T follicular helper cell (primary cell): ENCODE data around the gene ZNF664.

Source experiments
- DNase-seq: peaks from one replicate; pipeline ENCODE4 v3.0.0-alpha.2; 2020; ENCODE audit warnings: low read depth

ZNF664 gene

DNA sequence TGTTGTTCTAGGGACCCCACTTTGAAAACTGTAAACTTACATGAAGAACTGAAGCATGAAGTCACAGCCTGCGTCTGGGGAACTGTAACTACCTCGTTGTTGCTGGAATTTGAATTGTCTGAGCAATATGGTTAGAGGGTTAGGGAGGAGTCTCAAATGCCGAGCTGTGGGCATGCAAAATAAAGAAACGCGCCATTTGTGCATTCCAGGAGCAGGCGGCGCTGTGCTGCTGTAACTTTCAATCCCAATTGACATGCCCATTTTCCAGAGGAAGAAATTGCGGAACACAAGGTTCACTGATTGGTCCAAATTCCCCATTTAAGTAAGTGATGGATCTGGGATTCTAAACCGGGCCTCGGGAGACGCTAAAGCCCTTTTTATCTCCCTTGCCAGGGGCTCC lies 61.3 kb downstream of the ZNF664 start:
- no peak for DNase-seq

GRCh38 chr12:124035163-124035562 lies 62.1 kb downstream of the ZNF664 start:
- DNase-seq, result no peak

DNA sequence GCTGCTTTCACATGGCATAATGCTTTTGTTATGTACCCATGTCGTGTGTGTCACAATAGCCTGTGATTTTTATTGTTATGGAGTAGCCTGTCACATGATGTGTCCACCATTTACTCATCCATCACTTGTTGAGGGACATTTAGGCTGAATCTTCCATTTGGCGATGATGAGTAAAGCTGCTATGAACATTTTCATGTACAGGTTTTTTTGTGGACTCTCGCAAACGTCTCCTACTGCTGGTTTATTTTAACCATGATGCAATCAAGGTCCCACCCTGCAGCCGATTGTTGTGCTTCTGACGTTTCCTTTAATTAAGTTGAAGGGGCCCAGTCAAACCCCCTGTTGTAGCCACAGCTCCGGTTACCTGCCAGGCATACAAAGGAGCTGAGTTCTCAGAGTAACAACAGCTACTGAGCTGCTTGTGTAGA lies 63.2 kb downstream of the ZNF664 start:
- DNase-seq, result no peak

DNA sequence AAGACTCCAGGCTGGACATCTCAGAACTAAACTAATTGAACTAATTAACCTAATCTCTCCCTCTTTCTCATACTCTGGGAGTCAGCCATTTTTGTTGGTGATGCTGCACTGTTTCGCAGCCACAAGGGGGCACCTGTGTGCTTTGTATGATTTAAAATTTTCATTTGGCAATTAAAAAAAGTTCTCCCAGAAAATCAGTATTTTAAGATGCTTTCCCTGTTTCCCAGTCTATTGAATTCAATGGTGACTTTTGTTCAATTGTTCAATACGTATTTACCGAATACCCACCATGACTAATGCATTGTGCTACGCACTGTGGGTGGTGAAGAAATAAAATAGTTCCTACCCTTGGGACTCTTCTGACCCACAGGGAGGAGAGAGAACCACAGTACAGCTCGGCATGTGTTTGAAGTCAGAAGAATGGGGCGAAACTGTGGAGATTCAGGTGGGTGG lies 63.7 kb downstream of the ZNF664 start:
- DNase-seq, result peak; percentile 27

DNA sequence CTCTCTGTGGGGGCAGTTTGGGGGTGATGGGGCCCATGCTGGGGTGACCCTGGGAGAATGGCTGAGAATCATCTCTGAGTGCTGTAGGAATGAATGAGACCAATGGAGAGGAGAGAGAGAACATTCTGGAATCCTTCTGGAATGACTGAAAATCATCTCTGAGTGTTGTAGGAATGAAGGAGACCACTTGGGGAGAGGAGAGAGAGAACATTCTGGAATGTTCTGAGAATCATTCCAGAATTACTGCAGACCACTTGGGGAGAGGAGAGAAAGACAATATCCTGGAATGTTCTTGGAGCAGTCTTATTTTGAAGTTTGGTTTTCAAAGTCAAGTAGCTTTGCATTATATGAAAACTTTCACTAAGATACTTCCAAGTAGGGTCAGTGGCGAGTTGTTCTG lies 64.3 kb downstream of the ZNF664 start:
- no peak for DNase-seq

- DNase-seq, result no peak
Observed at GRCh38 chr12:124039276-124039675, 66.3 kb downstream of the ZNF664 start.

DNA sequence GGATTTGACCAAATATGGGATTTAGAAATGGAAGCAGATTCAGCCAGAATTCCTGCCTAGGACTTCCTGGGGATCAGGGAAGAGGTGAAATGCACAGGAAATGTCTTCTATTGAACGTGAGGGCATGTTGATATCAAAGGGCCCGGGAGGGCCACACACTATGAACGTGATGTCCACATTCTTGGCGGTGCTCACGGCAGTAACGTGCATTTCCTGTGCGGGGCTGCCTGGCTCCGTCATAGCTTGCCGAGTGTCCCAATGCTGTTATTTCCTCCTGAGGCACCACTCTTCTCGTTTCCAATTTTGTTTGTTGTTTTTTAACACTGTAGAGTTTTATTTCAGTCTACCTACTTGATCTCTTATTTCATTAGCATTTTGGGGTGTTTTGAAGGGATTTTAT lies 67.3 kb downstream of the ZNF664 start:
- no peak for DNase-seq

DNA sequence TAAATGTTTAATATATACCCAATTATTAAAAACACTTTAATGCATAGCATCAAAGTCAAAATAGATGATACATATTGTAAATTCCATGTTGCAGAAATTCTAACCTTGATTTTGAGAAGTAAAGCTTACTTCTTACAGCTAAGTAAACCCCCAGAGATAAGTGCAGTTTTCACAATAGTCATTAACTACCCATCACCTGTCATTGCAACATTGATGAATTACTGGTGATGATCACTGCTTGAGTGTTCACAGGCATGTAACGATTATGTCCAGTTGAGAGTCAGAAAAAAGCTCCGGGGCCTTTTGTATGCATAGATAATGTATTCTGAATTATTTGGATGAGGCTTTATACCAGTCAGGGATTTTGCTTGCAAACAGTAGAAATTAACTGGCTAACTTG lies 67.7 kb downstream of the ZNF664 start:
- no peak for DNase-seq

GRCh38 chr12:124041907-124042306 lies 68.9 kb downstream of the ZNF664 start:
- no peak for DNase-seq

GRCh38 chr12:124044021-124044420 lies 71.0 kb downstream of the ZNF664 start:
- no peak for DNase-seq

- no peak for DNase-seq
Observed at GRCh38 chr12:124044809-124045321, 71.8 kb downstream of the ZNF664 start.

DNA sequence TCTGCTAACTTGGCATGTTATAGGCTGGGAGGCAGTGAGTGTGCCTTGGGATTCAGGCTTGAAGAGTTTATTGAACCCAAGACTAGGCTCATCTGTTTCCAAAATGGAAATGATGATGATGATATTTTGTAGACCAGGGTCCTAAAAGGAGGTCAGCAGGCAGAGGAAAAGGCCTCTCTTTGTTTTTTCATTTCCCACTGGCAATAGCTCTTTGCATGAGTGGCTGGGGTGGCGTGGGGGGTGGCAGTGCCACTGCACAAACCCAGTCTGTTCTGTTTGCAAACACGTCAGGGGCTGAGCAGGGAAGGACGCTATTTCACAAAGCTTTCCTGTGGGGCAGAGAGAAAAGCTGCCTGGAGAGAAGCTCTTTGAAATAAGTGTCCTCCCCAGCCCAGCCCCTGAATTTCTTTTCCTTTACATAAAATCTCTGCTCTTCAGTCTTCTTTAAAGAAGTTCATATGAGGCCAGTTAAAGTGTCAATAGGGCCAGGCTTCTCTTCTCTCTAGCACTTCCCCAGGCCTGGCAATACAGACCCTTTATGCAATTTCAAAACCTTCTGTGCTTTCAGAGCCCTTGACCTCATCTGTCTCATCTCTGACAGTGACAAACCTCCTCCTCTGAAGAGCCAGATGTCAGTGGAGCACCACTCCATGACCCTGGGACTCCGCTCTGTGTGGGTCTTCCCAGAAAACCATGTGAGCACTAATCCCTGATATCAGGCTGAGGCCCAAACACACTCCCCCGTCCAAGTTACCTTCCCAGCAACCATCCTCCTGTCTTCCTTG lies 72.8 kb downstream of the ZNF664 start:
- no peak for DNase-seq

DNA sequence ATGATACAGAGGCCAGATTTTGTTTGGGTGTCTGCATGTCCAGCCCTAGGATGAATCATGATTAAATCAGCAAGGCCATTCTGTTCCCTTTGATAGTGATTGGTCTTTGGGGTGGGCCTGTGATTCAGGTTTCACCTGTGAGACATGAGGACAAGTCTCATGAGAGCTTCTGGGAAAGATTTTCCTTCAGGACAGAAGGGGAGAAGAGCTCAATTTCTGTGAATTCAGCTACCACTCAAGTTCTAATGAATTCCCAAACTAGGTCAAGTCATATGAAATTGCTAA lies 73.4 kb downstream of the ZNF664 start:
- DNase-seq, result no peak

DNA sequence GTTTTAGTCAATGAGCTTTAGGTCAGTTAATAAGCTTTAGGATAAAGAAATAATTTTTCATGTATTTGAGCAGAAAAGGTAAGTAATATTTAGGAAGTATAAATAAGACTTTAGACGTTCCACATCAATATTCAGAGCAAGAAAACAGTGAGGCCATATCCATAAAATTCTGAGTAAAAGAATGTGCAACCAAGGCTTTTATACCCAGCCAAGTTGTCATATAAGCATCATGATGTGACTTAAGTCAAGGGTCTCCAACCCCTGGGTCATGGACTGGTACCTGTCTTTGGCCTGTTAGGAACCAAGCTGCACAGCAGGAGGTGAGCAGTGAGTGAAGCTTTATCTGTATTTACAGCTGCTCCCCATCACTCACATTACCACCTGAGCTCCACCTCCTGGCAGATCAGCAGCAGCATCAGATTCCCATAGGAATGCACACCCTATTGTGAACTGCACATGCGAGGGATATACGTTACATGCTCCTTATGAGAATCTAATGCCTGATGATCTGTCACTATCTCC lies 74.1 kb downstream of the ZNF664 start:
- no peak for DNase-seq

GRCh38 chr12:124049451-124050094 lies 76.6 kb downstream of the ZNF664 start:
- DNase-seq, result no peak

DNA sequence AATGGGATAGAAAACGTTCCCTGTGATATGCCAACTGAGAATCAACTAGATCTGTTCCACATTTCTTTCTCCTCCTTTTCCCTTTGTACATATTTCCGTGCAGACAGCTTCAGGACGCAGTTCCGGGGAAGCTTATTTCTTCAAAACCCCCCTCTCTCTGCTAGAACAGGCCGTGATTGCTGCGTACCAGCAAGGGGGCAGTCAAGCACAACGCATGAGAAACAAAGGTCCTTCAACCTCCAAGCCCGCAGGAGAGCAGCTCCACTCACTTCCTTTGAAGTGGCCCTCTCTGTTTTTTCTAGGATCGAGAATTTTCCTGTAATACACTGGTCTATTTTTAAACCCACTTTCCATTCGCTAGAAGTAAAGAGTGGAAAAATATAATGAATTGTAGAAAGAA lies 80.8 kb downstream of the ZNF664 start:
- no peak for DNase-seq

- DNase-seq, result no peak
Observed at GRCh38 chr12:124055066-124055465, 82.1 kb downstream of the ZNF664 start.

- DNase-seq, result no peak
Observed at GRCh38 chr12:124057691-124058090, 84.7 kb downstream of the ZNF664 start.

DNA sequence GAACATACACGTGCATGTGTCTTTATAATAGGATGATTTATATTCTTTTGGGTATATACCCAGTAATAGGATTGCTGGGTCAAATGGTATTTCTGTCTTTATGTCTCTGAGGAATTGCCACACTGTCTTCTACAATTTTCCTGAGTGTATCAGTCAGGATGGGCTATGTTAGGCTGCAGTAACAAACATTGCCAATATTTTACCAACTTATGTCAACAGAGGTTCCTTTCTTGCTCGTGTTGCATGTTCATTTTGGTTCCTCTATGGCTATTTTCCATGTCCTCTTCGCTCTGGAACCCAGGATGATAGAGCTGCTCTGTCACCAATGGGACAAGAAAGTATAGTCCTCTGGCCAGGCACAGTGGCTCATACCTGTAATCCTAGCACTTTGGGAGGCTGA lies 86.7 kb downstream of the ZNF664 start:
- DNase-seq, result no peak
